Prostate gland (tissue), 2 donors: Measurements from ENCODE around the gene REG4.

Source experiments
- POLR2A ChIP-seq: fragments of 450-650 bp; IDR thresholded peaks from one replicate; pipeline ENCODE4 v1.6.1; 2016; ENCODE audit warnings: antibody characterized with exemption, mild to moderate bottlenecking
- POLR2AphosphoS5 ChIP-seq: sonication (generic); formaldehyde crosslinking; IDR thresholded peaks from one replicate; pipeline ENCODE4 v1.6.1; 2017; ENCODE audit warnings: antibody characterized with exemption
- TF ChIP-seq, protein P1 (sequence below), 4 experiments: fragments of 200-600 bp in 2 of 4; fragments of 450-650 bp in 2 of 4; sonication (generic) in 2 of 4; IDR thresholded peaks; 1 replicate in 3 of 4; 2 replicates in 1 of 4; pipeline ENCODE4 v1.5.1; 2016 to 2019; ENCODE audit warnings: antibody characterized with exemption in 4 of 4, mild to moderate bottlenecking in 2 of 4, moderate library complexity in 2 of 4

- TF ChIP-seq, protein P1, sequence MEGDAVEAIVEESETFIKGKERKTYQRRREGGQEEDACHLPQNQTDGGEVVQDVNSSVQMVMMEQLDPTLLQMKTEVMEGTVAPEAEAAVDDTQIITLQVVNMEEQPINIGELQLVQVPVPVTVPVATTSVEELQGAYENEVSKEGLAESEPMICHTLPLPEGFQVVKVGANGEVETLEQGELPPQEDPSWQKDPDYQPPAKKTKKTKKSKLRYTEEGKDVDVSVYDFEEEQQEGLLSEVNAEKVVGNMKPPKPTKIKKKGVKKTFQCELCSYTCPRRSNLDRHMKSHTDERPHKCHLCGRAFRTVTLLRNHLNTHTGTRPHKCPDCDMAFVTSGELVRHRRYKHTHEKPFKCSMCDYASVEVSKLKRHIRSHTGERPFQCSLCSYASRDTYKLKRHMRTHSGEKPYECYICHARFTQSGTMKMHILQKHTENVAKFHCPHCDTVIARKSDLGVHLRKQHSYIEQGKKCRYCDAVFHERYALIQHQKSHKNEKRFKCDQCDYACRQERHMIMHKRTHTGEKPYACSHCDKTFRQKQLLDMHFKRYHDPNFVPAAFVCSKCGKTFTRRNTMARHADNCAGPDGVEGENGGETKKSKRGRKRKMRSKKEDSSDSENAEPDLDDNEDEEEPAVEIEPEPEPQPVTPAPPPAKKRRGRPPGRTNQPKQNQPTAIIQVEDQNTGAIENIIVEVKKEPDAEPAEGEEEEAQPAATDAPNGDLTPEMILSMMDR (IDR thresholded peaks at IDR 0.05): no peak
- TF ChIP-seq POLR2AphosphoS5 (no peak), POLR2A (no peak)
Measured at GRCh38 chr1:119774746-119775490, 36.3 kb downstream of the REG4 start.
